Measurements from ENCODE around the gene ASTN2.

DNA sequence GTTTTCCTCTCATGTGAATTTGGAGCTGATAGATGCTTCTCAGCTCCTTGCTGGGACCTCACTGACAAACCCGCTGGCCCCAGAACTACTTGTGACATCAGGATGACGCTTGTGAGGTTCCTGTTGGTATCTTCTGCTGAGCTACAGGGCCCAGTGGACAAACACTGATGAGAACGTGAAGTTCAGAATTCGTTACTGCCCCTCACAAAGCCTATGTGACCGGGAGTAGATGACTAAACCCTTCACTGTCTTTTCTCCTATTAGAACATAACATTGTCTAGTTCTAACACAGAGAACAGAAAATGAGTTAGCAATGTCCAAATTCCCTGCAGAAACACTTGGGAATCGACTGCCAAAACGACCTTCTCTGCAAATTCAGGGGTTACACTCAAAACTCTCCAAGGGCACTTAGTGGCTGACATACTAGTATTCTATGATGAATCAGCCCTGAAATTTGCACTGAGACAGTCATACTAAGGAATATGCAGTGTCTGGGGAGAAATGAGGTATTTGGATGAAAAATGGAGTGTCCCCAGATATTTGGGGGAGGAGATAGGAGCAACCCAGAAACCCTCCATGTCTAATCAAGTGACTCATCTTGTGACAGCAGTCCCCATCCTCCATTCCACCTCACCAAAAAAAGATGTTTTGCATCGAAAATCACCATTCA is 871.0 kb downstream of the ASTN2 start:
- TF ChIP-seq, protein P1, sequence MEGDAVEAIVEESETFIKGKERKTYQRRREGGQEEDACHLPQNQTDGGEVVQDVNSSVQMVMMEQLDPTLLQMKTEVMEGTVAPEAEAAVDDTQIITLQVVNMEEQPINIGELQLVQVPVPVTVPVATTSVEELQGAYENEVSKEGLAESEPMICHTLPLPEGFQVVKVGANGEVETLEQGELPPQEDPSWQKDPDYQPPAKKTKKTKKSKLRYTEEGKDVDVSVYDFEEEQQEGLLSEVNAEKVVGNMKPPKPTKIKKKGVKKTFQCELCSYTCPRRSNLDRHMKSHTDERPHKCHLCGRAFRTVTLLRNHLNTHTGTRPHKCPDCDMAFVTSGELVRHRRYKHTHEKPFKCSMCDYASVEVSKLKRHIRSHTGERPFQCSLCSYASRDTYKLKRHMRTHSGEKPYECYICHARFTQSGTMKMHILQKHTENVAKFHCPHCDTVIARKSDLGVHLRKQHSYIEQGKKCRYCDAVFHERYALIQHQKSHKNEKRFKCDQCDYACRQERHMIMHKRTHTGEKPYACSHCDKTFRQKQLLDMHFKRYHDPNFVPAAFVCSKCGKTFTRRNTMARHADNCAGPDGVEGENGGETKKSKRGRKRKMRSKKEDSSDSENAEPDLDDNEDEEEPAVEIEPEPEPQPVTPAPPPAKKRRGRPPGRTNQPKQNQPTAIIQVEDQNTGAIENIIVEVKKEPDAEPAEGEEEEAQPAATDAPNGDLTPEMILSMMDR (IDR thresholded peaks at IDR 0.05; ENCODE audit: low read depth, low read length, poor library complexity, severe bottlenecking), result no peak
- no peak for TF ChIP-seq EZH2phosphoT487 (IDR thresholded peaks at IDR 0.05; ENCODE audit: borderline replicate concordance, low read length)

Data from DOHH2 (cell line).